ENCODE measurements around the gene TMEM63B. TPM values are rescaled to one million over a fixed set of nuclear protein-coding genes. Genes with fewer than 3 reads are reported as not detected.
"Not testable (repeated sequence)": the region's sequence is repeated elsewhere in the genome, so short reads cannot be mapped to it uniquely, and the experiment has no call there.

The TMEM63B gene
- total and polyA plus RNA-seq, 4 donors, result 49.0 to 94.5 (median 88.3) TPM

DNA sequence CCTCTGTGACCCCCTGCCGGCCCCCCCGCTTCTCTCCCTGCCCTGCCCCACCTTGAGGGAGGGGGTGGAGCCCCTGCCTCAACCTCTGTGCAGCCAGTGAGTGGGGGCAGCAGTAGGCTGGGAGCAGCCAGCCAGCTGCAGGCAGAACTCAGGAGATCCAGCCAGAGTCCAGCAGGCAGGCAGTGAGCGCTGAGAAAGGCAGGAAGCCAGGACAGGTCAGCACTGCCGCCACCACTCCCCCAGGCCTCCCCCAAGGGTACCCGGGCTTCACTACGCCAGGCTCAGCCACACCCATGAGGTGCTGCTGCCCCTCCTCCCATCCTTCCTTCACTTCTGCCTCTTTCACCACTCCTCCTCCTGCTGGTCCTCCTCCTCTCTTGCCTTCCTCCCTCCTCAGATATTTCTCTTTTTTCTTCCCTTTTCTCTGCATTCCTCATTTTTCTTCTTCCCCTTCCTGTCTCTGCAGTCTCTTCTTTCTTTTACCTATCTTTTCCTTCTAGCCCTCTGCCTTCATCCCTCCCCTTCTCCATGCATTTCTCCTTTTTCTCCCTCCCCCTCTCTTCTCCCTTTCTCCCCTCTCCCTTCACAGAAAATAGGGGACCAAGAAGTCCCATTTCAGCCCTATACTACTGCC lies 11.5 kb downstream of the TMEM63B start:
- no peak overlapping the region for H3K9ac ChIP-seq (ENCODE audit: insufficient read depth in 1 of 2, low read length in 2 of 2)
- no peak for ATAC-seq (ENCODE audit: insufficient read depth, low FRiP score)
- H3K9me3 ChIP-seq (ENCODE audit: control insufficient read depth in 4 of 4, insufficient read depth in 3 of 4, low read length in 3 of 4), result no peaks in the 10 kb centered on the region
- no peak for DNase-seq
- no peaks in the 10 kb centered on the region for H3K27me3 ChIP-seq (ENCODE audit: control insufficient read depth in 3 of 3, insufficient read depth in 3 of 3, low read length in 2 of 3)
- no peak overlapping the region for H3K27ac ChIP-seq (ENCODE audit: low read depth in 1 of 2, low read length in 1 of 2)
- H3K36me3 ChIP-seq (ENCODE audit: control insufficient read depth in 4 of 4, insufficient read depth in 4 of 4, low read length in 4 of 4), result peaks cover 7 to 47% (median 18%) of the 10 kb centered on the region in 4 donors
- WGBS, 2 donors, result 72 to 75% methylated on average over 4 to 5 of the region's 6 CpGs
- H3K4me3 ChIP-seq, result no peak overlapping the region
- TF ChIP-seq, protein P1, sequence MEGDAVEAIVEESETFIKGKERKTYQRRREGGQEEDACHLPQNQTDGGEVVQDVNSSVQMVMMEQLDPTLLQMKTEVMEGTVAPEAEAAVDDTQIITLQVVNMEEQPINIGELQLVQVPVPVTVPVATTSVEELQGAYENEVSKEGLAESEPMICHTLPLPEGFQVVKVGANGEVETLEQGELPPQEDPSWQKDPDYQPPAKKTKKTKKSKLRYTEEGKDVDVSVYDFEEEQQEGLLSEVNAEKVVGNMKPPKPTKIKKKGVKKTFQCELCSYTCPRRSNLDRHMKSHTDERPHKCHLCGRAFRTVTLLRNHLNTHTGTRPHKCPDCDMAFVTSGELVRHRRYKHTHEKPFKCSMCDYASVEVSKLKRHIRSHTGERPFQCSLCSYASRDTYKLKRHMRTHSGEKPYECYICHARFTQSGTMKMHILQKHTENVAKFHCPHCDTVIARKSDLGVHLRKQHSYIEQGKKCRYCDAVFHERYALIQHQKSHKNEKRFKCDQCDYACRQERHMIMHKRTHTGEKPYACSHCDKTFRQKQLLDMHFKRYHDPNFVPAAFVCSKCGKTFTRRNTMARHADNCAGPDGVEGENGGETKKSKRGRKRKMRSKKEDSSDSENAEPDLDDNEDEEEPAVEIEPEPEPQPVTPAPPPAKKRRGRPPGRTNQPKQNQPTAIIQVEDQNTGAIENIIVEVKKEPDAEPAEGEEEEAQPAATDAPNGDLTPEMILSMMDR (IDR thresholded peaks at IDR 0.05; ENCODE audit: control extremely low read depth, extremely low read depth), result no peak
- peaks cover 0 to 22% (median 4%) of the 10 kb centered on the region in 5 donors for H3K4me1 ChIP-seq (ENCODE audit: control insufficient read depth in 5 of 5, insufficient read depth in 5 of 5, low read length in 5 of 5)

DNA sequence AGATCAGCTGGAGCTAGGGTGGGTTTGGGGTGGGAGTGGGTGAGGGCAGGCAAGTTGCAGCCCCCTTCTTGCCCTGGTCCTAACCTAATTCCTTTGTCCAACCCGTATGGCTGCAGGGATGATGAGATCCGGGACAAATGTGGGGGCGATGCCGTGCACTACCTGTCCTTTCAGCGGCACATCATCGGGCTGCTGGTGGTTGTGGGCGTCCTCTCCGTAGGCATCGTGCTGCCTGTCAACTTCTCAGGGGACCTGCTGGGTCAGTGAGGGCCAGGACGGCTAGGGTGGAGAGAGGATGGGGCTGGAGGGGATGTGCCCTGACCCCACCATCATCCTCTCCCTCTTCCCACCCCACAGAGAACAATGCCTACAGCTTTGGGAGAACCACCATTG lies 12.0 kb downstream of the TMEM63B start:
- Histone ChIP-seq H3K4me3 (no peak overlapping the region), H3K27me3 (ENCODE audit: control insufficient read depth in 3 of 3, insufficient read depth in 3 of 3, low read length in 2 of 3) (no peaks in the 10 kb centered on the region), H3K4me1 (ENCODE audit: control insufficient read depth in 5 of 5, insufficient read depth in 5 of 5, low read length in 5 of 5) (peaks cover 0 to 17% (median 4%) of the 10 kb centered on the region in 5 donors), H3K9ac (ENCODE audit: insufficient read depth in 1 of 2, low read length in 2 of 2) (no peak overlapping the region), H3K36me3 (ENCODE audit: control insufficient read depth in 4 of 4, insufficient read depth in 4 of 4, low read length in 4 of 4) (peaks cover 7 to 47% (median 22%) of the 10 kb centered on the region in 4 donors), H3K27ac (ENCODE audit: low read depth in 1 of 2, low read length in 1 of 2) (no peak overlapping the region), H3K9me3 (ENCODE audit: control insufficient read depth in 4 of 4, insufficient read depth in 3 of 4, low read length in 3 of 4) (no peaks in the 10 kb centered on the region)
- 85 to 94% methylated on average over 10 of the region's 10 CpGs for WGBS, 2 donors
- TF ChIP-seq, protein P1 (IDR thresholded peaks at IDR 0.05; ENCODE audit: control extremely low read depth, extremely low read depth), result no peak
- ATAC-seq (ENCODE audit: insufficient read depth, low FRiP score) (no peak), DNase-seq (no peak)

DNA sequence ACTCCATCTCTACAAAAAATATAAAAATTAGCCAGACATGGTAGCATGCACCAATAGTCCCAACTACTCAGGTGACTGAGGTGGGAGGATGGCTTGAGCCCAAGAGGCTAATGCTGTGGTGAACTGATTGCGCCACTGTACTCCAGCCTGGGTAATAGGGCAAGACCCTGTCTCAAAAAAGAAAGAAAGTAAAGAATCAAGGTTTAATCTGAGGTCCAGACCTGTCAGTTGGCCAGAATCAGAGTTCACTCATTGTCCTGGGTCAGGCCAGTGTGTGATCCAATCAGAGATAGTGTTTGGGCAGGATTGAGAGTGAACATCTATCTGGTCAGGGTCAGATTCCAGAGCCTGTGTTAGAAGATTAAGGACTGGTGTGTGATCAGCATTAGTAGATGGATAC lies 15.5 kb downstream of the TMEM63B start:
- H3K27ac ChIP-seq (ENCODE audit: low read depth in 1 of 2, low read length in 1 of 2), result no peak overlapping the region
- ATAC-seq (ENCODE audit: insufficient read depth, low FRiP score) (no peak), DNase-seq (no peak)
- TF ChIP-seq, protein P1 (IDR thresholded peaks at IDR 0.05; ENCODE audit: control extremely low read depth, extremely low read depth), result no peak
- H3K9me3 ChIP-seq (ENCODE audit: control insufficient read depth in 4 of 4, insufficient read depth in 3 of 4, low read length in 3 of 4), result no peaks in the 10 kb centered on the region
- H3K4me3 ChIP-seq, result no peak overlapping the region
- no peak overlapping the region for H3K9ac ChIP-seq (ENCODE audit: insufficient read depth in 1 of 2, low read length in 2 of 2)
- WGBS, 2 donors, result 95 to 96% methylated on average over 1 of the region's 1 CpG
- H3K4me1 ChIP-seq (ENCODE audit: control insufficient read depth in 5 of 5, insufficient read depth in 5 of 5, low read length in 5 of 5), result no peaks in the 10 kb centered on the region
- H3K36me3 ChIP-seq (ENCODE audit: control insufficient read depth in 4 of 4, insufficient read depth in 4 of 4, low read length in 4 of 4), result peaks cover 11 to 41% (median 23%) of the 10 kb centered on the region in 4 donors
- H3K27me3 ChIP-seq (ENCODE audit: control insufficient read depth in 3 of 3, insufficient read depth in 3 of 3, low read length in 2 of 3), result no peaks in the 10 kb centered on the region

DNA sequence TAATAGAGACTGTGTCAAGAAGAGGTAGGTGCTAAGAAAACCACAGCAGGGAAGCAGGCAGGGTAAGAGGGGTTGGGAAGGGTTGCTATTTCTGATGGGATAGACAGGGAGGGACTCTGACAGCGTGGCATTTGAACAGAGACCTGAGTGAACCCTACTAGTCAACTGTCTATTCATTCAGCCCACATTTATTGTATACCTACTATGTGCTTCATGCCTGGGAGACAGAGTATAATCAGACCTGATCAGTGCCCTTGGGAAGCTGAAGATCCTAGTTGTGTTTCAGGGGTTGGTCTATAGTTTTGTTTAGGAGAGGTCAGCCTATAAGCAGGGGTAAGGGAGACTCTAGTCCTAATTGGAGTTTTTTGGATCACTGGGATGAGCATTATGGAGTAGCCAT lies 16.4 kb downstream of the TMEM63B start:
- no peaks in the 10 kb centered on the region for H3K4me1 ChIP-seq (ENCODE audit: control insufficient read depth in 5 of 5, insufficient read depth in 5 of 5, low read length in 5 of 5)
- no peak overlapping the region for H3K9ac ChIP-seq (ENCODE audit: insufficient read depth in 1 of 2, low read length in 2 of 2)
- no peak for ATAC-seq (ENCODE audit: insufficient read depth, low FRiP score)
- no peak for DNase-seq
- H3K4me3 ChIP-seq, result no peak overlapping the region
- peaks cover 14 to 48% (median 26%) of the 10 kb centered on the region in 4 donors for H3K36me3 ChIP-seq (ENCODE audit: control insufficient read depth in 4 of 4, insufficient read depth in 4 of 4, low read length in 4 of 4)
- no peaks in the 10 kb centered on the region for H3K9me3 ChIP-seq (ENCODE audit: control insufficient read depth in 4 of 4, insufficient read depth in 3 of 4, low read length in 3 of 4)
- no peak overlapping the region for H3K27ac ChIP-seq (ENCODE audit: low read depth in 1 of 2, low read length in 1 of 2)
- 86 to 100% methylated on average over 1 of the region's 1 CpG for WGBS, 2 donors
- H3K27me3 ChIP-seq (ENCODE audit: control insufficient read depth in 3 of 3, insufficient read depth in 3 of 3, low read length in 2 of 3), result no peaks in the 10 kb centered on the region
- TF ChIP-seq, protein P1 (IDR thresholded peaks at IDR 0.05; ENCODE audit: control extremely low read depth, extremely low read depth), result no peak

DNA sequence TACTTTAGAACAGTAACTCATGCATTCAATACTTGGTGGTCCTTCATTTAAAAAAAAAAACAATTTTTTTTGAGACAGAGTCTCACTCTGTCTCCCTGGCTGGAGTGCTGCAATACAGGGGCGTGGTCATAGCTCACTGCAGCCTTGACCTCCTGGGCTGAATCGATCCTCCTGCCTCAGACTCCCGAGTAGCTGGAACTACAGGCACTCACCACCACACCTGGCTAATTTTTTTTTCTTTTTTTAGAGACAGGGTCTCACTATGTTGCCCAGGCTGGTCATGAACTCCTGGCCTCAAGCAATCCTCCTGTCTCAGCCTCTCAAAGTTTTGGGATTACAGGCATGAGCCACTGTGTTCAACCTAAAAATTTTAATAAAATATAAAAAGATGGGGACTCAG lies 17.2 kb downstream of the TMEM63B start:
- H3K27ac ChIP-seq (ENCODE audit: low read depth in 1 of 2, low read length in 1 of 2); H3K27me3 ChIP-seq (ENCODE audit: control insufficient read depth in 3 of 3, insufficient read depth in 3 of 3, low read length in 2 of 3); DNase-seq; ATAC-seq (ENCODE audit: insufficient read depth, low FRiP score); H3K9me3 ChIP-seq (ENCODE audit: control insufficient read depth in 4 of 4, insufficient read depth in 3 of 4, low read length in 3 of 4); H3K4me3 ChIP-seq; H3K4me1 ChIP-seq (ENCODE audit: control insufficient read depth in 5 of 5, insufficient read depth in 5 of 5, low read length in 5 of 5); H3K9ac ChIP-seq (ENCODE audit: insufficient read depth in 1 of 2, low read length in 2 of 2): not testable (repeated sequence)
- H3K36me3 ChIP-seq (ENCODE audit: control insufficient read depth in 4 of 4, insufficient read depth in 4 of 4, low read length in 4 of 4), result peaks cover 14 to 49% (median 30%) of the 10 kb centered on the region in 4 donors
- WGBS, 2 donors, result 65 to 83% methylated on average over 3 of the region's 3 CpGs
